Measurements from ENCODE around the gene CAPN9.

The CAPN9 gene

GRCh38 chr1:230814949-230815692 is 67.9 kb downstream of the CAPN9 start:
- in situ Hi-C loops (cut with MboI; ENCODE audit: low sequenced_read_pairs, unreplicated experiment), result no loop called here
- no peak for TF ChIP-seq CTCF (IDR thresholded peaks at IDR 0.05; ENCODE audit: borderline replicate concordance, control extremely low read depth, extremely low read depth, insufficient read depth, missing control alignments)
- DNase-seq (ENCODE audit: low spot score), result no peak

- no peak for TF ChIP-seq CTCF (IDR thresholded peaks at IDR 0.05; ENCODE audit: borderline replicate concordance, control extremely low read depth, extremely low read depth, insufficient read depth, missing control alignments)
- in situ Hi-C loops (cut with MboI; ENCODE audit: low sequenced_read_pairs, unreplicated experiment), result no loop called here
- no peak for DNase-seq (ENCODE audit: low spot score)
Measured at GRCh38 chr1:230816018-230816417, 68.8 kb downstream of the CAPN9 start.

- in situ Hi-C loops (cut with MboI; ENCODE audit: low sequenced_read_pairs, unreplicated experiment), result no loop called here
- DNase-seq (ENCODE audit: low spot score), result no peak
- TF ChIP-seq CTCF (IDR thresholded peaks at IDR 0.05; ENCODE audit: borderline replicate concordance, control extremely low read depth, extremely low read depth, insufficient read depth, missing control alignments), result no peak
Measured at GRCh38 chr1:230818367-230818766, 71.2 kb downstream of the CAPN9 start.

GRCh38 chr1:230818901-230819300 is 71.7 kb downstream of the CAPN9 start:
- in situ Hi-C loops (cut with MboI; ENCODE audit: low sequenced_read_pairs, unreplicated experiment), result no loop called here
- DNase-seq (ENCODE audit: low spot score), result no peak
- TF ChIP-seq CTCF (IDR thresholded peaks at IDR 0.05; ENCODE audit: borderline replicate concordance, control extremely low read depth, extremely low read depth, insufficient read depth, missing control alignments), result no peak

GRCh38 chr1:230819976-230820375 is 72.8 kb downstream of the CAPN9 start:
- no peak for DNase-seq (ENCODE audit: low spot score)
- TF ChIP-seq CTCF (IDR thresholded peaks at IDR 0.05; ENCODE audit: borderline replicate concordance, control extremely low read depth, extremely low read depth, insufficient read depth, missing control alignments), result no peak
- in situ Hi-C loops (cut with MboI; ENCODE audit: low sequenced_read_pairs, unreplicated experiment), result no loop called here

GRCh38 chr1:230820568-230820967 is 73.4 kb downstream of the CAPN9 start:
- no peak for DNase-seq (ENCODE audit: low spot score)
- in situ Hi-C loops (cut with MboI; ENCODE audit: low sequenced_read_pairs, unreplicated experiment), result no loop called here
- no peak for TF ChIP-seq CTCF (IDR thresholded peaks at IDR 0.05; ENCODE audit: borderline replicate concordance, control extremely low read depth, extremely low read depth, insufficient read depth, missing control alignments)

All from GM13976 (cell line).